IPS-18a (cell line): Measurements from ENCODE around the gene LRAT.
"Not testable (repeated sequence)": the region's sequence is repeated elsewhere in the genome, so short reads cannot be mapped to it uniquely, and the experiment has no call there.

ENCODE experiments used
- H3K27ac ChIP-seq: one replicate; pipeline ENCODE4 v1.5.1; 2013; ENCODE audit warnings: low read length
- H3K27me3 ChIP-seq: one replicate; pipeline ENCODE4 v1.6.1; 2013; ENCODE audit warnings: mild to moderate bottlenecking, low read length; ENCODE audit not compliant: control insufficient read depth, insufficient read depth
- H3K36me3 ChIP-seq: one replicate; pipeline ENCODE4 v1.6.1; 2013; ENCODE audit warnings: low read depth, low read length; ENCODE audit not compliant: control insufficient read depth
- H3K4me1 ChIP-seq: one replicate; pipeline ENCODE4 v1.6.1; 2013; ENCODE audit warnings: low read depth, low read length; ENCODE audit not compliant: control insufficient read depth
- H3K4me3 ChIP-seq: one replicate; pipeline ENCODE4 v1.5.1; 2013; ENCODE audit warnings: low read length
- H3K9ac ChIP-seq: one replicate; pipeline ENCODE4 v1.6.1; 2013; ENCODE audit warnings: mild to moderate bottlenecking, low read length, moderate library complexity
- H3K9me3 ChIP-seq: one replicate; pipeline ENCODE4 v1.6.1; 2013; ENCODE audit warnings: low read depth, low read length; ENCODE audit not compliant: control insufficient read depth

The LRAT gene

DNA sequence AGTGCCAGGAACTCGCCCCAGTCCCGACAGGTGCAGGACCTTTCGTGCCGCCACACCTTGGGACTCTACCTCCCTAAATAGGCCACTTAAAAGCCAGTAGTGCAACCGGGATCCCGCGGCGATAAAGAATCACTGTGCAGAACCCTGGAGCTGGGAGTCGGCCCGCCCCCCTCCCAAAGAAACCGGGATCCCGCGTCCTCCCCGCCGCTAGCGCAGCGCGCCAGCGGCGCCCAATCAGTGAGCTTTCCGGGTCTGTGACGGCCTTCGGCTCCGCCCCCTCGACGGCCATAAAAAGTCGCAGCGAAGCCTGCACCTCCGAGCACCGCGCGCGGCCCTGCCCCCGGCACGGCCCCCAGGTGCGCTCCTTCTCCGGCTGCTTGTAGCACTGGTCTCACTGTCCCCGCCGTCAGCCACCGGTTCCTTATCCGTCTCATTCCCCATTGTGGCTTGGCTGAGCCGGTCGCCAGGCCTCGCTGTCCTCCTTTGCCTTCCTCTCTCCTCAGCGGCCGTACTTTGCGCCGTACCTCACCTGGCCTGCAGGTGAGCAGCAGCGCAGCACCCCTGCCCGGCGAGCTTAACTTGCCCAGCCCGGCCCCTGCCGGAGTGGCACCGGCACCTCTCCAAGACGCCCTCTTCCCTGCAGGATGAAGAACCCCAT lies at the start of gene LRAT:
LRAT (plus strand) TSS at position 318 of the 658 bp plus-strand sequence; CDS start at position 645, 327 bp downstream.
- Histone ChIP-seq H3K4me3 (peak within 1 kb of the TSS; percentile 79), H3K36me3 (no peaks in the 10 kb centered on the region), H3K27ac (no peak within 1 kb of the TSS), H3K9ac (peak within 1 kb of the TSS; percentile 56), H3K27me3 (peaks cover 72% of the 10 kb centered on the region), H3K4me1 (peaks cover 31% of the 10 kb centered on the region), H3K9me3 (no peaks in the 10 kb centered on the region)

GRCh38 chr4:154707877-154708276 lies 35.9 kb upstream of the LRAT start:
- no peak overlapping the region for H3K27ac ChIP-seq
- H3K4me3 ChIP-seq = no peak overlapping the region
- H3K27me3 ChIP-seq = no peaks in the 10 kb centered on the region
- no peaks in the 10 kb centered on the region for H3K9me3 ChIP-seq
- no peak overlapping the region for H3K9ac ChIP-seq
- no peaks in the 10 kb centered on the region for H3K36me3 ChIP-seq
- H3K4me1 ChIP-seq = peaks cover 13% of the 10 kb centered on the region

GRCh38 chr4:154709550-154709949 lies 34.2 kb upstream of the LRAT start:
- H3K36me3 ChIP-seq = no peaks in the 10 kb centered on the region
- no peak overlapping the region for H3K4me3 ChIP-seq
- no peak overlapping the region for H3K27ac ChIP-seq
- H3K9me3 ChIP-seq = no peaks in the 10 kb centered on the region
- no peak overlapping the region for H3K9ac ChIP-seq
- peaks cover 13% of the 10 kb centered on the region for H3K4me1 ChIP-seq
- H3K27me3 ChIP-seq = no peaks in the 10 kb centered on the region

DNA sequence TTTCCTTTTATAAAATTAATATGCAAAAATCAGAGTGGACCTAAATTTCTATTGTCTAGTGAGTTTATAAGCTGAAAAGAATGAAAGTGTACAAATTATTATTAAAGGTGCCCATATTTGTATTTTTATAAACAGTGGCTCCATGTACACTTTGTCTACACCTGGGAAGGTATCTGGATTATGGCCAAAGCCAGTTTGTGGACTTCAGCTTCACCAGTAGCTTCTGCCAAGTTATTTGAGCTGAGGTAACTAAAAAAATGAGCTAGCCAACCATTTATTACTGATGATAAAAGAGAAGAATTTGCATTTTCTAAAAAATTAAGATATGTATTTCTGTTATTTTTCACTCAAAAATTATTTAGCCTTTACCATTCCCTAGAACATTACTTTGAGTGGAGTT lies 32.3 kb upstream of the LRAT start:
- Histone ChIP-seq H3K4me1 (peaks cover 13% of the 10 kb centered on the region), H3K36me3 (no peaks in the 10 kb centered on the region), H3K9ac (no peak overlapping the region), H3K27me3 (no peaks in the 10 kb centered on the region), H3K27ac (no peak overlapping the region), H3K9me3 (no peaks in the 10 kb centered on the region), H3K4me3 (no peak overlapping the region)

- no peaks in the 10 kb centered on the region for H3K9me3 ChIP-seq
- H3K9ac ChIP-seq = no peak overlapping the region
- peaks cover 11% of the 10 kb centered on the region for H3K4me1 ChIP-seq
- no peak overlapping the region for H3K27ac ChIP-seq
- H3K36me3 ChIP-seq = no peaks in the 10 kb centered on the region
- no peak overlapping the region for H3K4me3 ChIP-seq
- no peaks in the 10 kb centered on the region for H3K27me3 ChIP-seq
Measured at GRCh38 chr4:154714339-154715040, 29.3 kb upstream of the LRAT start.

- Histone ChIP-seq H3K4me1 (peaks cover 13% of the 10 kb centered on the region), H3K36me3 (no peaks in the 10 kb centered on the region), H3K27me3 (no peaks in the 10 kb centered on the region), H3K4me3 (no peak overlapping the region), H3K27ac (no peak overlapping the region), H3K9ac (no peak overlapping the region), H3K9me3 (no peaks in the 10 kb centered on the region)
Measured at GRCh38 chr4:154719087-154719486, 24.7 kb upstream of the LRAT start.

DNA sequence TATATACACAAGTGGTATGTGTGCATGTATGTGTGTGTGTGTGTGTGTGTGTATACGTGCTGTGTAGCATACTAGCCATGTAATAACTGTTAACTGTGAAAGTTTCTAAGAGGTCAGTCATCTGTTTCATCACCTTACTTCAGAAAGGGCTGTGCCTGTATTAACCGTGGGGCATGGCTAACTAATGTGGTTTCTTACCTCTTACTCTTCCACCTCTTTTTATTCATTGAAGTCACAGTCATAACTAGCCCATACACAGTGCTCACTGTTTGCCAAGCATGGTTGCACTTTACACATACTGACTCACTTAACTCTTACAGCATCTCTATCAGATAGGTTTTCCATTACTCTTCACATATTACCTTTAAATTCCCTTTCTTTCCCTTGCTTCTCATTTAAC lies 23.7 kb upstream of the LRAT start:
- no peaks in the 10 kb centered on the region for H3K9me3 ChIP-seq
- no peaks in the 10 kb centered on the region for H3K27me3 ChIP-seq
- peaks cover 13% of the 10 kb centered on the region for H3K4me1 ChIP-seq
- H3K27ac ChIP-seq = no peak overlapping the region
- H3K36me3 ChIP-seq = no peaks in the 10 kb centered on the region
- no peak overlapping the region for H3K4me3 ChIP-seq
- H3K9ac ChIP-seq = no peak overlapping the region

- Histone ChIP-seq H3K9me3 (no peaks in the 10 kb centered on the region), H3K27ac (no peak overlapping the region), H3K27me3 (no peaks in the 10 kb centered on the region)
Measured at GRCh38 chr4:154720618-154721267, 23.1 kb upstream of the LRAT start.

DNA sequence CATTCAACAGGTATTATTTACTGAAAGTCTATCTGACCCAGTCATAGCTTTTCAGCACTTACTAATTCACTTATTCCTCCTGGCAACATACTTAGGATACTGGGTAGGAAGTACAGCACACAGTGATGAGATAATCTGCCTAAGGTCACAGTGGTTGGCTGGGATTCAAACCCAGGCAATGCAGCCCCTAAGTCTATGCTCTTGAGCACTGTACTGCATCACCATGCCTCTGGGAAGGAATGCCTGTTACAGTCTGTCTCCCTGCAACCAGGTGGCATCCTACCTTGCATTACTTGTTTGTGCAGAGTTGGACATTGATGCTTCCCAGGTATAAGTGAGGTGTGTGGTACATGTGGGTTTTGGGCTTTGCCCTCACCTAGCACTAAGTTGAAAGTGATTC lies 21.5 kb upstream of the LRAT start:
- Histone ChIP-seq H3K9ac (no peak overlapping the region), H3K4me1 (peaks cover 13% of the 10 kb centered on the region), H3K27ac (no peak overlapping the region), H3K36me3 (no peaks in the 10 kb centered on the region), H3K9me3 (no peaks in the 10 kb centered on the region), H3K4me3 (no peak overlapping the region), H3K27me3 (no peaks in the 10 kb centered on the region)

More at GRCh38 chr4:154720618-154721267, 23.1 kb upstream of the LRAT start:
- H3K36me3 ChIP-seq = no peaks in the 10 kb centered on the region
- H3K4me1 ChIP-seq = peaks cover 13% of the 10 kb centered on the region
- H3K4me3 ChIP-seq = no peak overlapping the region
- H3K9ac ChIP-seq = no peak overlapping the region

DNA sequence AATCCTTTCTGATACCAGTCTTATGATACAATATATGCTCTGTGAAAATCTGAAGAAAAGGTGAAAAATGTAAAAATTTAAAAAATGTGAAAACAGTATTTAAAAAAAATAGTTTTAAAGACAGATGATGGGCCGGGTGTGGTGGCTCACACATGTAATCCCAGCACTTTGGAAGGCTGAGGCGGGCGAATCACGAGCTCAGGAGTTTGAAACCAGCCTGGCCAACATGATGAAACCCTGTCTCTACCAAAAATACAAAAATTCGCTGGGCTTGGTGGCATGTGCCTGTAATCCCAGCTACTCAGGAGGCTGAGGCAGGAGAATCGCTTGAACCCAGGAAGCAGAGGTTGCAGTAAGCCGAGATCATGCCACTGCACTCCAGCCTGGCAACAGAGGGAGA lies 20.2 kb upstream of the LRAT start:
- not testable (repeated sequence) for H3K4me3 ChIP-seq, H3K27ac ChIP-seq, H3K36me3 ChIP-seq, H3K9me3 ChIP-seq, H3K27me3 ChIP-seq, H3K9ac ChIP-seq
- H3K4me1 ChIP-seq = peaks cover 13% of the 10 kb centered on the region

DNA sequence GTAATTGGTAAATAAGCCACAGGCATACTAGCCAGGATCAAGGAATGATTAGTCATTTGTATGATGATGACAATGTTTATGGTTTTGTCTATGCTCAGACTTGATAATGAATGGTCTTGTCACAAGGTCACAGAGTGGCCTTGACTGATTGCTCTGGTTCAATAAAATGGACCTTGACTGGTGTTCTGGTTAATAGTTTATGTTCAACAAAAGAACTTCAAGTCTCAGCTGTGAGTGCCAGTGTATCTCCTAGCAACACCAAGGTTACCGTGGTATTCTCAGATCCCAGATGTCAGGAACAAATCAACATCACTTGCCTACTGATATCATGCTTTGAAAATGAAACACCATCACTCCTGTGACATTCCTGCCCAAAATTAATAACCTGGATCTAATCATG lies 16.3 kb upstream of the LRAT start:
- H3K9ac ChIP-seq = no peak overlapping the region
- H3K27me3 ChIP-seq = no peaks in the 10 kb centered on the region
- no peak overlapping the region for H3K27ac ChIP-seq
- no peak overlapping the region for H3K4me3 ChIP-seq
- H3K36me3 ChIP-seq = no peaks in the 10 kb centered on the region
- no peaks in the 10 kb centered on the region for H3K4me1 ChIP-seq
- no peaks in the 10 kb centered on the region for H3K9me3 ChIP-seq
